BLaER1 treated with 17β-estradiol and CSF1 and Interleukin-3, amounts not matched to agents 10 nM and 100 nM (cell line): ENCODE data around the gene ARID1B.

ENCODE experiments used
- H3K27ac ChIP-seq, 11 experiments: shearing (Covaris generic); formaldehyde crosslinking; 2 replicates each; pipeline ENCODE4 v1.8.1; 2022
- H3K27me3 ChIP-seq, 11 experiments: shearing (Covaris generic); formaldehyde crosslinking; 2 replicates each; pipeline ENCODE4 v1.8.1; 2022
- H3K36me3 ChIP-seq, 11 experiments: shearing (Covaris generic); formaldehyde crosslinking; 2 replicates each; pipeline ENCODE4 v1.8.1; 2022
- H3K4me1 ChIP-seq, 10 experiments: shearing (Covaris generic); formaldehyde crosslinking; 2 replicates each; pipeline ENCODE4 v1.8.1; 2022
- H3K4me2 ChIP-seq, 11 experiments: shearing (Covaris generic); formaldehyde crosslinking; 2 replicates each; pipeline ENCODE4 v1.8.1; 2022
- H3K4me3 ChIP-seq, 10 experiments: shearing (Covaris generic); formaldehyde crosslinking; 2 replicates each; pipeline ENCODE4 v1.8.1; 2022
- H3K9ac ChIP-seq, 11 experiments: shearing (Covaris generic); formaldehyde crosslinking; 2 replicates each; pipeline ENCODE4 v1.8.1; 2022
- H3K9me3 ChIP-seq, 11 experiments: shearing (Covaris generic); formaldehyde crosslinking; replicated peaks in 1 of 11; 2 replicates each; pipeline ENCODE4 v1.8.1; 2022
- H4K20me1 ChIP-seq, 11 experiments: shearing (Covaris generic); formaldehyde crosslinking; 2 replicates each; pipeline ENCODE4 v1.8.1; 2022
- Cebpa-rat ChIP-seq, 11 experiments: shearing (Covaris generic); IDR thresholded peaks; 2 replicates each; pipeline ENCODE4 v1.8.1; 2022

ARID1B gene

GRCh38 chr6:157159348-157159747 is 382.2 kb downstream of the ARID1B start:
- Histone ChIP-seq H3K4me3 (no peak overlapping the region), H4K20me1 (peaks cover 0 to 17% (median 0%) of the 10 kb centered on the region in 11 experiments; a peak in 6 of 22 replicates), H3K27ac (no peak overlapping the region), H3K4me1 (no peaks in the 10 kb centered on the region), H3K4me2 (no peak overlapping the region), H3K36me3 (peaks cover 55 to 98% (median 82%) of the 10 kb centered on the region in 11 experiments), H3K9me3 (no peaks in the 10 kb centered on the region), H3K9ac (no peak overlapping the region), H3K27me3 (no peaks in the 10 kb centered on the region)
- 0 out of 22 replicates have a peak, but pooled peaks of 1 of the 11 experiments have one; percentile 14 for TF ChIP-seq Cebpa-rat (IDR thresholded peaks at IDR 0.05)

DNA sequence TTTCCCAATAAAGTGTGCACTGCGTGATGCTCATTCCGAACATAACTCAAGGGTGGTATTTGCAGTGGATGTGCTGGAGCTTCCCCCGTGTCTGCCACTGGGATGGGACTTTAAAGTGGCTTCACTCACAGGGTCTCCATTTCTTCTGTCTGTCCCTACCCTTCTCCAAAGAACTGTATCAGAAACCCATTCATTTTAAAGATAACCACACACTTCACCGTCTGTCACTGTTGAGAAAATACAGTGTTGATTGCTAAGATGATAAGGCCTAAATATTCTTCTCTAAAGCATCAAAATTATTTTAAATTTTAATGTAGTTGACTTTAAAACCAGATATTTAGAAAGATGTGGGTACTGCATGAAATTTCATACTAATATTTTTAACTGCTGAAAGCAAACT is 384.7 kb downstream of the ARID1B start:
- TF ChIP-seq Cebpa-rat (IDR thresholded peaks at IDR 0.05), result no peak
- H3K27me3 ChIP-seq, result no peaks in the 10 kb centered on the region
- no peak overlapping the region for H3K4me3 ChIP-seq
- H3K9me3 ChIP-seq, result no peaks in the 10 kb centered on the region
- H3K4me2 ChIP-seq, result no peak overlapping the region
- no peaks in the 10 kb centered on the region for H3K4me1 ChIP-seq
- peaks cover 0 to 16% (median 0%) of the 10 kb centered on the region in 11 experiments; a peak in 9 of 22 replicates for H4K20me1 ChIP-seq
- no peak overlapping the region for H3K27ac ChIP-seq
- H3K36me3 ChIP-seq, result peaks cover 52 to 98% (median 83%) of the 10 kb centered on the region in 11 experiments
- no peak overlapping the region for H3K9ac ChIP-seq

DNA sequence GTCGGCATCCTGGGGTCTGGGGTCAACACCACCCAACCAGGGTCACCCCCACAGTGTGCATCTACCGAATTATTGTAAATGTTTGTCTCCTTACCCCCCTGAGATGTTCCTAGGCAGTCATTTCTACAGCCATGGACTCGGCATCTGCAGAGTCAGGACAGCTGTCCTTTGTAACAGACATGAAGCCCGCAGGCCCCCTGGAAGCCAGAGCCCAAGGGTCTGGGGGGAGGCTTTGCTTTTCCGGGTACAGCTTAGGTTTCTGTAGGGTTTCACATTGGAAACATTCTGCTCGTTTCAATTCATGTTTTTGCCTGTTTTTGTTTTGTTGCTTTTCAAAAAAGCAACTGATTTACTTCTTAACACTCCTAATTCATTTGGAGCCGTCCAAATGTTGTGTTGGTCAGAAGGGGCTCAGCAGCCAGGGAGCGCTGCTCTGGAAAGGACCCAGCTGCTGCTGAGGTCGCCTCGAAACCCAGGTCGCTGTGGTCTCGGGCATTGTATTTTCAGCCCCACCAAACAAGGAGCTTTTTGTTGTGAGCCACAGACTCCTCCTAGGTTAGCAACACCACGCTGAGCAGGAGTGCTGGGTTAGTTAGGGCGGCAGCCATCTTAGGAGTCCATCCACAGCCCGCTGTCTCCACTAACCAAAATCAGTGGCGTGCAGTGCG is 385.7 kb downstream of the ARID1B start:
- Histone ChIP-seq H3K4me1 (no peaks in the 10 kb centered on the region), H3K9ac (no peak overlapping the region), H3K4me3 (no peak overlapping the region), H3K27ac (no peak overlapping the region), H3K36me3 (peaks cover 55 to 98% (median 83%) of the 10 kb centered on the region in 11 experiments), H3K4me2 (no peak overlapping the region), H3K9me3 (no peaks in the 10 kb centered on the region), H3K27me3 (no peaks in the 10 kb centered on the region), H4K20me1 (peaks cover 0 to 13% (median 0%) of the 10 kb centered on the region in 11 experiments; a peak in 7 of 22 replicates)
- no peak for TF ChIP-seq Cebpa-rat (IDR thresholded peaks at IDR 0.05)

DNA sequence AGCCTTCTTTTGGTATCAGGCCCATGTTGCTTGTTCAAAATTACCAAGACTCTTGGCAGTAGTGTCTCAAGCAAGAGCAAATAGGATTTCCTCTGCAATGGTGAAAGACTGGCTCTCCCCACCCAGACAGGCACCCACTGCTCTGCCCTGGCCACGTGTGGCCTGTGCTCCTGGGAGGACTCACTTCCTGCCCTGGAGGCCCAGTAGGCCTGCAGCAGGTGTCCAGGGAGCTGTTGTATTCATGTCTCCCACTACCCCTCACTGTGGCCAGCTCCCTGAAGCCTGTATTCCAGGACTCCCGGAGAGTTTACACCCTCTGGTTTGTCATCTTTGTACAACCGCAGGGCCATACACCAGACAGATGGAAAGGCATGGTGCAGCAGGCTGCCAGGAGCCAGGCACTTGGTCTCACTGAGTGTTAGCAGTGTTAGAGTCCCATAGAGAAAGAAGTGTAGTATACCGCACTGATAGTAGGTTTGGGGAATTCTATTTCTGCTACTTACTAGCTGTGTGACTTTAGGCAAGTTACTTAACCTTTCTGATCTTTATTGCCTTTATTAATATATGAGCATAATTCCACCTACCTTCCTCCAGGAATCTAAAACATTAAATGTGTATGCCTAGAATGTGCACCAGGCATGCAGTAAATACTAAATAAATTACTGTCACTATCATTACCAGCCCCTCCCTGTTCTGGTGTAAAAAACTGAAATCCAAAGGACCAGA is 386.4 kb downstream of the ARID1B start:
- Histone ChIP-seq H4K20me1 (peaks cover 0 to 13% (median 0%) of the 10 kb centered on the region in 11 experiments; a peak in 6 of 22 replicates), H3K36me3 (peaks cover 60 to 98% (median 84%) of the 10 kb centered on the region in 11 experiments), H3K9ac (no peak overlapping the region), H3K27me3 (no peaks in the 10 kb centered on the region), H3K9me3 (no peaks in the 10 kb centered on the region), H3K4me3 (no peak overlapping the region), H3K27ac (no peak overlapping the region), H3K4me2 (no peak overlapping the region), H3K4me1 (no peaks in the 10 kb centered on the region)
- no peak for TF ChIP-seq Cebpa-rat (IDR thresholded peaks at IDR 0.05)

GRCh38 chr6:157164972-157165371 is 387.8 kb downstream of the ARID1B start:
- Histone ChIP-seq H3K36me3 (peaks cover 65 to 98% (median 84%) of the 10 kb centered on the region in 11 experiments), H3K4me1 (no peaks in the 10 kb centered on the region), H3K27me3 (no peaks in the 10 kb centered on the region), H3K4me3 (no peak overlapping the region), H3K9ac (no peak overlapping the region), H3K27ac (no peak overlapping the region), H4K20me1 (peaks cover 0 to 6% (median 0%) of the 10 kb centered on the region in 11 experiments; a peak in 5 of 22 replicates), H3K4me2 (no peak overlapping the region), H3K9me3 (no peaks in the 10 kb centered on the region)
- TF ChIP-seq Cebpa-rat (IDR thresholded peaks at IDR 0.05), result no peak

GRCh38 chr6:157166784-157167183 is 389.6 kb downstream of the ARID1B start:
- Histone ChIP-seq H3K4me2 (no peak overlapping the region), H4K20me1 (peaks cover 0 to 6% (median 0%) of the 10 kb centered on the region in 11 experiments; a peak in 5 of 22 replicates), H3K4me1 (no peaks in the 10 kb centered on the region), H3K9me3 (no peaks in the 10 kb centered on the region), H3K4me3 (no peak overlapping the region), H3K27ac (no peak overlapping the region), H3K36me3 (peaks cover 63 to 98% (median 84%) of the 10 kb centered on the region in 11 experiments), H3K27me3 (no peaks in the 10 kb centered on the region), H3K9ac (no peak overlapping the region)
- no peak for TF ChIP-seq Cebpa-rat (IDR thresholded peaks at IDR 0.05)

- Histone ChIP-seq H3K27me3 (no peaks in the 10 kb centered on the region), H3K27ac (no peak overlapping the region), H3K36me3 (peaks cover 68 to 99% (median 91%) of the 10 kb centered on the region in 11 experiments), H3K4me3 (no peak overlapping the region), H3K4me1 (no peaks in the 10 kb centered on the region), H3K4me2 (no peak overlapping the region), H4K20me1 (peaks cover 0 to 7% (median under 1%) of the 10 kb centered on the region in 11 experiments; a peak in 6 of 22 replicates), H3K9ac (no peak overlapping the region), H3K9me3 (no peaks in the 10 kb centered on the region)
- TF ChIP-seq Cebpa-rat (IDR thresholded peaks at IDR 0.05), result no peak
Observed at GRCh38 chr6:157167837-157168236, 390.7 kb downstream of the ARID1B start.

GRCh38 chr6:157168471-157168870 is 391.3 kb downstream of the ARID1B start:
- no peaks in the 10 kb centered on the region for H3K9me3 ChIP-seq
- no peak overlapping the region for H3K9ac ChIP-seq
- no peak overlapping the region for H3K27ac ChIP-seq
- peaks cover 66 to 99% (median 90%) of the 10 kb centered on the region in 11 experiments for H3K36me3 ChIP-seq
- no peak overlapping the region for H3K4me2 ChIP-seq
- H4K20me1 ChIP-seq, result peaks cover 0 to 7% (median under 1%) of the 10 kb centered on the region in 11 experiments; a peak in 6 of 22 replicates
- no peak overlapping the region for H3K4me3 ChIP-seq
- no peaks in the 10 kb centered on the region for H3K4me1 ChIP-seq
- H3K27me3 ChIP-seq, result no peaks in the 10 kb centered on the region
- no peak for TF ChIP-seq Cebpa-rat (IDR thresholded peaks at IDR 0.05)

GRCh38 chr6:157169226-157169625 is 392.0 kb downstream of the ARID1B start:
- Histone ChIP-seq H3K36me3 (peaks cover 65 to 99% (median 92%) of the 10 kb centered on the region in 11 experiments), H3K9ac (no peak overlapping the region), H3K4me3 (no peak overlapping the region), H3K27ac (no peak overlapping the region), H3K27me3 (no peaks in the 10 kb centered on the region), H3K4me2 (no peak overlapping the region), H4K20me1 (peaks cover 0 to 7% (median 0%) of the 10 kb centered on the region in 11 experiments; a peak in 5 of 22 replicates), H3K9me3 (no peaks in the 10 kb centered on the region), H3K4me1 (no peaks in the 10 kb centered on the region)
- TF ChIP-seq Cebpa-rat (IDR thresholded peaks at IDR 0.05), result no peak
